Stomach smooth muscle (tissue), 2 donors: Measurements from ENCODE around the gene BEND3.
"Not testable (repeated sequence)": the region's sequence is repeated elsewhere in the genome, so short reads cannot be mapped to it uniquely, and the experiment has no call there.

ENCODE experiments used
- H3K27ac ChIP-seq: one replicate; pipeline ENCODE4 v1.7.0; 2013; ENCODE audit warnings: mild to moderate bottlenecking, low read length, inconsistent platforms
- H3K27me3 ChIP-seq, 2 donors: one replicate each; pipeline ENCODE4 v1.7.0; 2013; ENCODE audit warnings: low read length in 2 of 2; ENCODE audit not compliant: insufficient read depth in 2 of 2, control insufficient read depth in 1 of 2
- H3K36me3 ChIP-seq, 2 donors: one replicate each; pipeline ENCODE4 v1.7.0; 2013; ENCODE audit warnings: low read length in 2 of 2; ENCODE audit not compliant: control insufficient read depth in 2 of 2, insufficient read depth in 2 of 2
- H3K4me1 ChIP-seq: one replicate; pipeline ENCODE4 v1.7.0; 2013; ENCODE audit warnings: low read length; ENCODE audit not compliant: control insufficient read depth, insufficient read depth
- H3K4me3 ChIP-seq, 2 donors: one replicate each; pipeline ENCODE4 v1.7.0; 2013; ENCODE audit warnings: low read length in 2 of 2
- H3K9ac ChIP-seq, 2 donors: one replicate each; pipeline ENCODE4 v1.7.0; 2013; ENCODE audit warnings: low read length in 2 of 2, mild to moderate bottlenecking in 1 of 2
- H3K9me3 ChIP-seq, 2 donors: one replicate each; pipeline ENCODE4 v1.7.0; 2013; ENCODE audit warnings: low read length in 2 of 2; ENCODE audit not compliant: control insufficient read depth in 2 of 2
- donor health status: healthy.
- donor health status: Pancreatic carcinoma.

Gene BEND3

DNA sequence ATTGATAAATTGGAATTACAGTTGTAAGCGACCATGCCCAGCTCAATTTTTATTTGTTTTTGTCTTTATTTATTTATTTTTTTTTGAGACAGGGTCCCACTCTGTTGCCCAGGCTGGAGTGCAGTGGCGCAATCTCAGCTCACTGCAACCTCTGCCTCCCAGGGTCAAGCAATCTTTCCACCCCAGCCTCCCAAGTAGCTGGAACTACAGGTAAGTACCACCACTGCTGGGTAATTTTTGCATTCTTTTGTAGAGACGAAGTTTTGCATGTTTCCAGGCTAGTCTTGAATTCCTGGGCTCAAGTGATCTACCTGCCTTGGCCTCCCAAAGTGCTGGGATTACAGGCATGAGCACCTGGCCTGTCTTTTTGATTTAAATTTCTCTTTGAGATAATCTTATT, 21.0 kb upstream of the BEND3 start:
- not testable (repeated sequence) for H3K27me3 ChIP-seq, H3K9me3 ChIP-seq, H3K9ac ChIP-seq, H3K36me3 ChIP-seq, H3K4me3 ChIP-seq, H3K27ac ChIP-seq, H3K4me1 ChIP-seq

DNA sequence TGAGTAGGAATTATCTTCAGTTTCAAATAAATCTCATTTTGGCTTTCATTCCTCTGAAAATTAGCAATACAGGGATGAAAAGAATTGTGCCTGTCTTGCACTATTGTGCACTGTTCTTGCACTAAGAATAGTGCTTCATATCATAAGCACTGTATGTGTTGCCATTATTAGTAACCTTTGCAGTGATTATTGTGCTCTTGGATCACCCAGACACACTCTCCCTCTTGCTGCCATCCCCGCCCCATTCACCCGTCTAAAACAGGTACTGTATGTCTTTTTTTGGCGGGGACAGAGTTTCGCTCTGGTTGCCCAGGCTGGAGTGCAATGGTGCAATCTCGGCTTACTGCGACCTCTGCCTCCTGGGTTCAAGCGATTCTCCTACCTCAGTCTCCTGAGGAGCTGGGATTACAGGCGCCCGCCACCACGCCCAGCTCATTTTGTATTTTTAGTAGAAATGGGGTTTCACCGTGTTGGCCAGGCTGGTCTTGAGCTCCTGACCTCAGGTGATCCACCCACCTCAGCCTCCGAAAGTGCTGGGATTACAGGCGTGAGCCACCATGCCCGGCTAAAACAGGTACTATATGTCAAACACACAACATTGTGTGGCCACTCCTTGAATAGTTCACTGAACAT, 19.8 kb upstream of the BEND3 start:
- not testable (repeated sequence) for H3K4me3 ChIP-seq, H3K36me3 ChIP-seq, H3K9me3 ChIP-seq, H3K27ac ChIP-seq, H3K27me3 ChIP-seq, H3K4me1 ChIP-seq, H3K9ac ChIP-seq

DNA sequence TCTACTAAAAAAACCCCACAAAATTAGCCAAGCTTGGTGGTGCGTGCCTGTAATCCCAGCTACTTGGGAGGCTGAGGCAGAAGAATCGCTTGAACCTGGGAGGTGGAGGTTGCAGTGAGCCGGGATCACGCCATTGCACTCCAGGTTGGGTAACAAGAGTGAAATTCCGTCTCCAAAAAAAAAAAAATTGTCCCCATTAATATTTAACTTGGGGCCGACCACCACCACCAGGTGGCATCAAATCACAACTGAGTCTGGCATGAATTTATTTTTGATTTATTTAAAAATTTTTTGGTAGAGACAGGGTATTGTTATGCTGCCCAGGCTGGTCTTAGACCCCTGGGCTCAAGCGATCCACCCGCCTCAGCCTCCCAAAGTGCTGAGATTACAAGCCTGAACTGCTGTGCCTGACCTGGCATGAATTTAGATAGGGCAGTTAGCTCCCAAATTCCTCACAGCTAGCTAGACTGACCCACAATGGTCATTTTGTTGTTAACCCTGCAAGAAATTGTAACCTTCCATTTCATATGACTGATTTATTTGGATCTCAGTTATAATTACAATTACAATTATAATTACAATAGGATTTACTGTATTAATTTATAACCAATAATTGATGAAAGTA, 17.1 kb upstream of the BEND3 start:
- Histone ChIP-seq H3K27me3 (no peaks in the 10 kb centered on the region), H3K9me3 (no peaks in the 10 kb centered on the region), H3K36me3 (no peaks in the 10 kb centered on the region), H3K4me3 (no peak overlapping the region), H3K4me1 (no peaks in the 10 kb centered on the region), H3K9ac (no peak overlapping the region), H3K27ac (no peak overlapping the region)

DNA sequence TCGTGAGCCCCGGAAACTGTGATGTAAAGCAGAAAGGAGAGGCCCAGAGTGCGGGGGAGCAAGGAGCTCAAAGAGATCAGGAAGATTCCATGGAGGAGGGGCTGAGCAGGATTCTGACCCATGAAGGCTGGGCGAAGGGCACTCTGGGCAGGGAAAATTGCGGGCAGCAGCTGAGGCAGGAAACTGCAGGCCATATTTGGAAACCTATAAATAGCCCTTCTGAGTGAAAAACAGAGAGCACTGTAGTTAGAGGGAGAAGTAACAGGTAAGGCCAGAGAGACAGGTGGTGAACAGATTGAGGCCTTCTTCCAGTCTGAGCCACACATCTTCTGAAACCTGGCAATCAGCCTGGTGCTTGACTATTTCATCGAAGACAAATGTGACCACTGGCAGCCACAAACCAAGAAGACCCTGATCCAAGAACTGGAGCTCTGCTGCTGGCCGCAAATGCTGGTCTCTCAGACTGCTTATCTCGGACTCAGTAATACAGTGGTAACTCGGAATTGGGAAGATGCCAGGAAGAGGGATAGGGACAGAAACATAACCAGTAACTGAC, 14.1 kb upstream of the BEND3 start:
- no peak overlapping the region for H3K4me3 ChIP-seq
- H3K4me1 ChIP-seq = no peaks in the 10 kb centered on the region
- H3K9ac ChIP-seq = no peak overlapping the region
- H3K27me3 ChIP-seq = peaks cover 0 to 2% of the 10 kb centered on the region in 2 donors
- H3K27ac ChIP-seq = no peak overlapping the region
- H3K36me3 ChIP-seq = no peaks in the 10 kb centered on the region
- H3K9me3 ChIP-seq = no peaks in the 10 kb centered on the region

DNA sequence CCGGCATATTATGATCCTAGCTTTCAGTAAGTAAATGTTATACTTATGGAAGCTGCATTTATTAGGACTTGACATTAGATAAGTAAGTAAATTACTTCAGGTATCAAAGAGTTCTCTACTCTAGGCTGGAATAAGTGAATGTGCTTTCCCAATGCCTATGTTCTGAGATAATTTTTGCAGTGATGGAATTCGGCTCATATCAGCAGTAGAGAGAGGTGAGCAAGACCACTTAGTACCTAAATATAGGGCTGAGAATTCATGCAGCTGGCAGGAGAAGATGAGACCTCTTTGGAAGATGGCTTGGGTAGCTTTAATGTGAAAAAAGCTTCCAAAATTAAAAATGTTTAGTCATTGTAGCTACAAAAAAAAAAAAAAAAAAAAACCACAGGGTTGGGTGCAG, 13.3 kb upstream of the BEND3 start:
- no peak overlapping the region for H3K27ac ChIP-seq
- no peak overlapping the region for H3K4me3 ChIP-seq
- no peaks in the 10 kb centered on the region for H3K9me3 ChIP-seq
- no peaks in the 10 kb centered on the region for H3K36me3 ChIP-seq
- no peaks in the 10 kb centered on the region for H3K4me1 ChIP-seq
- no peak overlapping the region for H3K9ac ChIP-seq
- H3K27me3 ChIP-seq = peaks cover 0 to 2% of the 10 kb centered on the region in 2 donors

DNA sequence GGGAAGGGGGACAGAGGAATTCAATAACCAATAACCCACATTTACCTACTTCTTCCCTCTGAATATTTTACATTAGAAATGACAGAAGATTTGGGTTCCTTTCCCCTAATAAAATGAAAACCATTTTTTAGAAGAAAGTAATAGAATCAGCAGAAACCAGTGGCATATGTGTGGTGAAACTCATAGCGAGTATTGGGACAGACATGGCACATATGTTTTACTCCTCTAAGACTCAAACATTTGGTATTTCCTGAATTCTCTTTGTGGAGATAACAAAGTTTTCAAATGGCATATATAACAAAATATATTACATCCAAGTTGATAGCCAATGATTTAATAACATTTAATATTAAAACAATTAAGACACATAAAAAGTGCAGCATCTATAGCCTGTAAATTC, 12.9 kb upstream of the BEND3 start:
- Histone ChIP-seq H3K36me3 (no peaks in the 10 kb centered on the region), H3K9me3 (no peaks in the 10 kb centered on the region), H3K27me3 (peaks cover 0 to 2% of the 10 kb centered on the region in 2 donors), H3K4me1 (no peaks in the 10 kb centered on the region), H3K9ac (no peak overlapping the region), H3K4me3 (no peak overlapping the region), H3K27ac (no peak overlapping the region)

DNA sequence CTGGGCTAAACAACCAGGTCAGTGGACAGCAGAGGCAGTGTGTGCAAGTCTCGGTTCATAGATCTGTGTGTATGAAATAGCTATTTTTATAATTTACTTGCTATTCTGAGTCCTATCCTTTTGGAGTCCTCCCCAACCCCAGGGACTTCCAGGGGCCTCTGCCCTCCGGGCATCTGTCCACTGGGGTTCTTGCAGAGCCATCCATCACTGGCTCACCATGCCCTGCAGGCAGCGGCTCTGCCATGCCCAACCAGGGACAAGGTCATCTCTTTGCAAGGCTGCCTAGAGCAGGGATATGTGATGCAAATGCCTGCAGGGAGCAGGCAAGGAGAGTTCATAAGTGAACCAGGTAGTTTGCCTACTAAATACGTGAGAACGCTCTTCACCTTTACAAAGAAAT, 10.5 kb upstream of the BEND3 start:
- H3K27ac ChIP-seq = no peak overlapping the region
- no peak overlapping the region for H3K4me3 ChIP-seq
- no peak overlapping the region for H3K9ac ChIP-seq

DNA sequence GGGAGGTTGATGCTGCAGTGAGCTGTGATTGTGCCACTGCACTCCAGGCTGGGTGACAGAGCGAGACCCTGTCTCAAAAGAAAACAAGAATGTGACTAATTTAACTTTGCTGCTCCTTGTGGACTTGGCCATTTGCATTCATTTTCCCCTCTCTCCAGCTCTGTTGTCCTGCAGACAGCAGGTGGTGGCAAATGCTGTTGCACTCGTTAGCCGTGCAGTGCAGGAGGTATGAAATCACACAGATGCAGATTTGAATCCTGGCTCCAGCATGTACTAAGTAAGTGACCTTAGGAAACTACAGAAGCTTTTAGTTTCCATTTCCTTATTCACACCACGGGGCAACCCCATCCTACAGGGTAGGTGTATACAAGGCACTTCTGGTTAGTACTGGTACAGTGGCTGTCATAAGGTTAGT, 9.6 kb upstream of the BEND3 start:
- no peak overlapping the region for H3K9ac ChIP-seq
- H3K36me3 ChIP-seq = no peaks in the 10 kb centered on the region
- no peaks in the 10 kb centered on the region for H3K9me3 ChIP-seq
- H3K4me1 ChIP-seq = no peaks in the 10 kb centered on the region
- peaks cover 0 to 5% of the 10 kb centered on the region in 2 donors for H3K27me3 ChIP-seq
- H3K27ac ChIP-seq = no peak overlapping the region
- no peak overlapping the region for H3K4me3 ChIP-seq

More for the DNA sequence above, 10.5 kb upstream of the BEND3 start:
- H3K9me3 ChIP-seq = no peaks in the 10 kb centered on the region
- H3K36me3 ChIP-seq = no peaks in the 10 kb centered on the region
- H3K4me1 ChIP-seq = no peaks in the 10 kb centered on the region
- H3K27me3 ChIP-seq = peaks cover 0 to 2% of the 10 kb centered on the region in 2 donors

DNA sequence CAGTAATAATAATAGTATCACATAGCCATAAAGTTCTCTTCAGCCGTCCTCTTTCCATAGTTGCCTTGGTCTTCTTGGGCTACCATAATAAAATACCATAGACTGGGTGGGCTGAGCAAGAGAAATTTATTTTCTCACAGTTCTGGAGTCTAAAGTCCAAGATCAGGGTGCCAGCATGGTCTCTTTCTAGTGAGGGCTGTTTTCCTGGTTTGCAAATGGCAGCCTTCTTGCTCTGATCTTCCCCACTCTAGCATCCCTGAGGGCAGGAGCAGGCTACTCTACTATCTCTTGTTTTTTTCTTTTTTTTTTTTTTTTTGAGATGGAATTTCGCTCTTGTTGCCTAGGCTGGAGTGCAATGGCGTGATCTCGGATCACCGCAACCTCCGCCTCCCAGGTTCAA, 8.2 kb upstream of the BEND3 start:
- no peak overlapping the region for H3K27ac ChIP-seq
- no peaks in the 10 kb centered on the region for H3K9me3 ChIP-seq
- H3K36me3 ChIP-seq = no peaks in the 10 kb centered on the region
- no peak overlapping the region for H3K9ac ChIP-seq
- peaks cover 5% of the 10 kb centered on the region in 2 donors for H3K27me3 ChIP-seq
- no peaks in the 10 kb centered on the region for H3K4me1 ChIP-seq
- H3K4me3 ChIP-seq = no peak overlapping the region

DNA sequence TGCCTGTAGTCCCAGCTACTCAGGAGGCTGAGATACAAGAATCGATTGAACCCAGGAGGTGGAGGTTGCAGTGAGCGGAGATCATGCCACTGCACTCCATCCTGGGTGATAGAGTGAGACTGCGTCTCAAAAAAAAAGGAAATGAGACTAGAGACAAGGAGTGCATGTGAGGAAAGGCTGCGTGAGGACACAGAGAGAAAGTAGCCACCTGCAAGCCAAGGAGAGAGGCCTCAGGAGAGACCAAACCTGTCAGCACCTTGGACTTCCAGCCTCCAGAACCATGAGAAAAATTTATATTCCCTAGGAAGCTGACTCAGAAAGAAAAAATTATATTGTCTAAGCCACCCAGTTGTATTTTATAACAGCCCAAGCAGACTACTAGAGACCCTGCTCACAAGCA, 7.4 kb upstream of the BEND3 start:
- Histone ChIP-seq H3K9ac (no peak overlapping the region), H3K27me3 (peaks cover 5% of the 10 kb centered on the region in 2 donors), H3K27ac (no peak overlapping the region), H3K4me1 (no peaks in the 10 kb centered on the region), H3K9me3 (no peaks in the 10 kb centered on the region), H3K36me3 (no peaks in the 10 kb centered on the region), H3K4me3 (no peak overlapping the region)

DNA sequence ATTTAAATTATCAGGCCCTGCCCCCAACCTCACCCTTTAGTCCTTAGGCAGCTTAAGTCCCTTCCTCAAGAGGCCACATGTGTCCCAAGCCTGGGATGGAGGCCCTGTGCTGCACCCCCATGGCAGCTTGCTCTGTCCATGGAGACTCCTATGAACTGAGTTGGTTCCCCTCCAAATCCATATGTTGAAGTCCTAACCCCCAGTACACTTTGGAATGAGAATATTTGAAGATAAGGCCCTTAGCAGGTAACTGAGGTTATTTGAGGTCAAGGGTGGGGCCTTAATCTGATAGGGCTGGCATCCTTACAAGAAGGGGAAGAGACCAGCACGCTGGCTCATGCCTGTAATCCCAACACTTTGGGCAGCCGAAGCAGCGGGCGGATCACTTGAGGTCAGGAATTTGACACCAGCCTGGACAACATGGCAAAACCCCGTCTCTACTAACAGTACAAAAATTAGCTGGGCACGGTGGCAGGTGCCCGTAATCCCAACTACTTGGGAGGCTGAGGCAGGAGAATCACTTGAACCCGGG, 6.7 kb upstream of the BEND3 start:
- Histone ChIP-seq H3K4me3 (no peak overlapping the region), H3K9ac (no peak overlapping the region), H3K9me3 (no peaks in the 10 kb centered on the region), H3K4me1 (no peaks in the 10 kb centered on the region), H3K36me3 (no peaks in the 10 kb centered on the region), H3K27me3 (peaks cover 5 to 6% of the 10 kb centered on the region in 2 donors), H3K27ac (no peak overlapping the region)
